OCI-LY3 (cell line): ENCODE data around the gene PLD1.

Source experiments
- CTCF ChIP-seq: fragments of 200-600, 300-600 bp; sonication (generic); IDR thresholded peaks from 2 replicates; pipeline ENCODE4 v1.5.1; 2014; ENCODE audit warnings: antibody characterized with exemption, low read length, low read depth
- EZH2phosphoT487 ChIP-seq: fragments of 200-600 bp; shearing (Covaris generic); IDR thresholded peaks from 2 replicates; pipeline ENCODE4 v1.6.1; 2018; ENCODE audit warnings: antibody characterized with exemption, mixed run types, low read depth

- TF ChIP-seq CTCF, result no peak
- no peak for TF ChIP-seq EZH2phosphoT487
Measured at GRCh38 chr3:171844873-171845272, 34.6 kb upstream of the PLD1 start.
